A204.1 (cell line): ENCODE data around the gene DBNL.

Source experiments
- FAIRE-seq: peaks from 2 replicates; lab custom pipeline; 2012; peaks lifted over from hg19 to GRCh38; lab: Jason Lieb, UNC

DBNL gene

DNA sequence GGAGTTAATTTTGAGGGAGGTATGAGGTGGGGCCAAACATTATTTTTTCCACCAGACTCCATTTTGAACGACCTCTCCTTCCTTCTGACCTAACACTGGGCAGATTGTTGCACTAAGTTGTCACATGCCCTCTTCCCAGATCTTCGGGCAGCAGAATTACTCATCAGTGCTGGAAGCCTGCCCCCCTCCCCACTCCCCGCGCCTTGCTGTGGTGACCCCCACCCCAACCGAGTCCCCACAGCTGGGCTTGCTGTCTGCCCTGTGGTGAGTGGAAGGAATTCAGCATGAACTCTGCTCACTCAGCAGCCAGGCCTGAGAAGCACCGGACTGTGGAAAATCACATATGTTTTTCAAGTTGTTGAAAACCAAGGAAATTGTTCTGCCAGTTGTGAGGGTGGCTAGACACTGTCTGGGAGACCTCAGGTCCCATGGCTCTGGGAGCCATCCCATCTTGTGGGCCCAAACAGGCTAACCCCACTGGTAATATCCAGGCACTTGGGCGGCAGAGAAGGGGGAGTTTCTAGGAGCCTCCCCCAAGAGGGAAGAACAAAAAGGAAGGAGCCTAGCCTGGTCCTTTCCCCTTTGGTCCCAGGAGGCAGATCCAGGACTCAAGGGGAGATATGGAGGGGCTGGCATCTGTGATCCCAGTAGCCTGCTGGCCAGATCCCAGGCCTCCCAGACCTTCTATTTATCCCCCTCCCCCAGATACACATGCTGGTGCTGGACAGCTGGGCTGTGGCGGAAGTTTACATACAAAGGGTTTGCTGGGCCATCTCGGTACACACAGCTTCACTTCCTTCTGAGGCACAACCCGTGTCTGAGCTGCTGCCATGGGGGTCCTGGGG is 56.2 kb downstream of the DBNL start:
- no peak for FAIRE-seq

DNA sequence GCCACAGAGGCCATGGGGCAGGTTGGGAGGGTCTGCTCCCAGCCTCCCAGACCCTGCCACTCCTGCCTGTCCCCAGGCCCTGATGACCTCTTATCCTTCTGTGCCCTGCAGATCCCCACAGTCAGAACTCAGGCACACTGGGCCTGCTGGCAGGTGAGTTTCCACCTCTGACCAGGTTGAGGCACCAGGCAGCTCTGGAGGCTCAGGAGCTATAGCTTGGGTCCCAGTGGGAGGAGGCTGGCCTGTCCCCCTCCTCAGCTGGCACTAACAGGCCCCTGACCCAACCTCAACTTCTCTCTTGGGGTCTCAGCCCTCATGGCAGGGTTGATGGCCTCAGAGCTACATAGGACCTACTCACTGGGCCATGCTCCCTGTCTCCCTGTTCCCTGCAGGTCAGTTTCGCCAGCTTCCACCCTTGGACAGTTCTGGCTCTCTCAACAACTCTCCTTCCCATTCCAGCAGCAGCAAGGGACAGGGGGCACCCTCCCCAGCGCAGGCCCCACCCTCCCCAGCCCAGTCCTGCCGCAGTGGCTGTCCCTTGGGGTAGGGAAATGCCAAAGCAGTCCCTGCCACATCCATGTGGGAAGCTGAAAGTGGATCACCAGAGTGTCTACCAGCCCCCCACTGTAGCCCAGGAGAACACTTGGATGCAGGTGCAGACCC is 56.9 kb downstream of the DBNL start:
- no peak for FAIRE-seq

DNA sequence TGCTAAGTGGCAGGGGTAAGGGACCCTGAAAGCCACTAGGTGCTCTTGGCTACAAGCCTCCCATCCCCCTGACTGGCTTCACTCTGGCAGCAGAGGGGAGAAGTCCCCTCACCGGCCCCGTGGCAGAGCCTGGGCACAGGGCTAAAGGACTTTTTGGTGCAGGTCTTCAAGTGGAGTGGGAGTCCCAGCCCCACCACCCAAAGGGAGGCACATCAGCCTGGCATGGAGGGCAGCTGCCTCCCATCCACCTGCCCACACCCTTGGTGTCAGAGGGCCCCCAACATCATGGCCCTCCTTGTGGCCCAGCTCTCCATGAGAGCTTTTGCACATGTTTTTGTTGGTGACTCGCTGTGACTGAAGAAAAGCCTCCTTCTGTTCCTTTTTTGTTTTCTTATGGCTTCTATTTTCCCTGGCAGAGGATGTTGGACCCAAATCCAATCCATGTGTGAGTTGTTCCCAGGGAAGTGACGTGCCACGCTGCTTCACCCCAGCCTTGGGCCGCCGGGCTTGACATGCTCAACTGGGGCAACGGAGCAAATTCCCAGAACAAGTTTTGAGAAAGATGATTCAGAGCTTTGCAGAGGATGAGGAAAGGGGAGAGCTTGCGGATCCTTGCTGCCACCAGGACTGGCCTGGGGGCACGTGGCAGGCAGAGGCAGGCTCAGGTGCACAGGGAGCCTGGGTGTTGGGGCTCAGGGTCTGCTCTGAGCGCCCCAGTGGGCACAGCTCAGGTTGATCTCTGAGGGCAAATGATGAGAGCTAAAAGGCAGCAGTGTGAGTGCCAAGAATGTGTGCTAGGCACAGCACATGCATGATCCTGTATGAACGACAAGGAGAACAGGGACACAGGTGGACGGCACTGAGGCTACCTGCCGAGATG is 57.7 kb downstream of the DBNL start:
- FAIRE-seq = no peak

DNA sequence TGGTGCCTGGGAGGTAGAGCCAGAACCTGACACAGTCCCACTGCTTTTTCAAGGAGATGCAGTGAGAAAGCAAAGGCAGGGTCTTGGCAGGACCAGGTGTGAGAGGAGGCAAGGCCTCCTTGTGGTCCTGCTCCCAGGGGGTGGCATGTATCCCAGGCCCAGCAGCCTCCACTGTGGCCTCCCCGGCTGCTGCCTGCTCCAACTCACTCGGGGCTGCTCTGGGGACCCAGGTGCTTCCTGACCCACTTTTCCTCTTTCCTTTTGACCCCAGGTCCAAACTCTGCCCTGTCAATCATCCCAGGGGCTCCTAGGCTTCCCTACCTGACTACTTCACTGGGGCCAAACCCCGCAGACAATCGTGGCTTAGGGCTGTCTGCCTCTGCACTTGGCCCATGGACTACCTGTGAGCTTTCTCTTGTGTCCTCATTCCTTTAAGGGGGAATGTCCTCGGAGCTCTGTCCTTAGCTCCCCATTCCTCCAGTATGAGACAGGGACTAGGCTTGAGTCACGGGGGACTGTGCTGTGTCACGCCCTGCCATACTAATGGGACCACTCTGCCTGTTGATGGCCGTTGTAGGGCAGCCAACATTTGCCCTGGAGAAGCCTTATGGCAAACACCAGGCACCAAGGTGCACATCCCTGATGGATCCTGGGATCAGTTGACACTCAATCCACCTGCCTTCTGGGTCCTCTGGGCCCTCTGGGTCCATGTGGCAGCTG is 58.5 kb downstream of the DBNL start:
- FAIRE-seq = no peak

DNA sequence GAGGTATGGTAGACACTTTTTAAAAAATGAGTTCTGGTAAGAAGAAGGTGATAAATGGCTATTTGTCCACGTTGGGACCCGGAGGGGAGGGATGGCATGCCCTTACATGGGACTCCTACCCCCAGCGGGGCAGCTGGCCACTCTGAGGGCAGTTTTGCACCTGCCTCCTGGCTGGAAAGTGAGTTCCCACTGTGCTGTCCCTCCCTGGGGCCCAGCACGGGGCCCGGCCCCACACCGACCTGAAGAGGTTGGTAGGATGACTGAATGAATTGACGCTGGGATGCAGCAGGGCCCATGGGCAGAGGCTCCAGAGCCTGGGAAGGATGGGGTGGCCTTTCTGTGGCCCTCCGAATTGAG is 59.0 kb downstream of the DBNL start:
- no peak for FAIRE-seq

- FAIRE-seq = no peak
Measured at GRCh38 chr7:44103923-44104859, 59.7 kb downstream of the DBNL start, which contains the start of gene AEBP1. Gene AEBP1, plus strand, starts transcription at chr7:44104345. Its CDS starts 321 bp downstream, at chr7:44104666.

GRCh38 chr7:44104860-44105771 is 60.6 kb downstream of the DBNL start:
- FAIRE-seq = no peak

- FAIRE-seq = no peak
Measured at GRCh38 chr7:44105832-44106231, 61.3 kb downstream of the DBNL start.

DNA sequence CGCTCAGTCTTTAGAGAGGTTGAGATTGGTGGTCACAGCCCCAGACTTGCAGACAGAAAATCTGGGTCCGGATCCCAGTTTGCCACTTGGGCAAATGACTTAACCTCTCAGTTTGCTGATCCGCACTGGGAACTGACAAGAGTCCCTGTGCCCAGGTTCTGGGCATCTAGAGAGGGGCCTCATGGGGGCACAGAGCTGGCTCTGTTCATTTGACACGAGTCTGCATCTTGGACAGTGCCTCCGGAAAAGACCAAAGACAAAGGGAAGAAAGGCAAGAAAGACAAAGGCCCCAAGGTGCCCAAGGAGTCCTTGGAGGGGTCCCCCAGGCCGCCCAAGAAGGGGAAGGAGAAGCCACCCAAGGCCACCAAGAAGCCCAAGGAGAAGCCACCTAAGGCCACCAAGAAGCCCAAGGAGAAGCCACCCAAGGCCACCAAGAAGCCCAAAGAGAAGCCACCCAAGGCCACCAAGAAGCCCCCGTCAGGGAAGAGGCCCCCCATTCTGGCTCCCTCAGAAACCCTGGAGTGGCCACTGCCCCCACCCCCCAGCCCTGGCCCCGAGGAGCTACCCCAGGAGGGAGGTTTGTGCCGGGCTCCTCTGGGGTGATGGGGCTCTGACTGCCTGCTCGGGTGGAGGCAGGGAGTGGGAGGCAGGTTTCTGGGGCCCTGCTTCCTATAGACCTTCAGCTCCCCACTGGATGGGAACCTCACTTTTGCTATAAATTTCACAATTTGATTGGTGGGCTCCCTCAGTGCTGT is 62.0 kb downstream of the DBNL start:
- FAIRE-seq = no peak

GRCh38 chr7:44107116-44107960 is 62.8 kb downstream of the DBNL start:
- FAIRE-seq = no peak

- no peak for FAIRE-seq
Measured at GRCh38 chr7:44107961-44108767, 63.7 kb downstream of the DBNL start.

DNA sequence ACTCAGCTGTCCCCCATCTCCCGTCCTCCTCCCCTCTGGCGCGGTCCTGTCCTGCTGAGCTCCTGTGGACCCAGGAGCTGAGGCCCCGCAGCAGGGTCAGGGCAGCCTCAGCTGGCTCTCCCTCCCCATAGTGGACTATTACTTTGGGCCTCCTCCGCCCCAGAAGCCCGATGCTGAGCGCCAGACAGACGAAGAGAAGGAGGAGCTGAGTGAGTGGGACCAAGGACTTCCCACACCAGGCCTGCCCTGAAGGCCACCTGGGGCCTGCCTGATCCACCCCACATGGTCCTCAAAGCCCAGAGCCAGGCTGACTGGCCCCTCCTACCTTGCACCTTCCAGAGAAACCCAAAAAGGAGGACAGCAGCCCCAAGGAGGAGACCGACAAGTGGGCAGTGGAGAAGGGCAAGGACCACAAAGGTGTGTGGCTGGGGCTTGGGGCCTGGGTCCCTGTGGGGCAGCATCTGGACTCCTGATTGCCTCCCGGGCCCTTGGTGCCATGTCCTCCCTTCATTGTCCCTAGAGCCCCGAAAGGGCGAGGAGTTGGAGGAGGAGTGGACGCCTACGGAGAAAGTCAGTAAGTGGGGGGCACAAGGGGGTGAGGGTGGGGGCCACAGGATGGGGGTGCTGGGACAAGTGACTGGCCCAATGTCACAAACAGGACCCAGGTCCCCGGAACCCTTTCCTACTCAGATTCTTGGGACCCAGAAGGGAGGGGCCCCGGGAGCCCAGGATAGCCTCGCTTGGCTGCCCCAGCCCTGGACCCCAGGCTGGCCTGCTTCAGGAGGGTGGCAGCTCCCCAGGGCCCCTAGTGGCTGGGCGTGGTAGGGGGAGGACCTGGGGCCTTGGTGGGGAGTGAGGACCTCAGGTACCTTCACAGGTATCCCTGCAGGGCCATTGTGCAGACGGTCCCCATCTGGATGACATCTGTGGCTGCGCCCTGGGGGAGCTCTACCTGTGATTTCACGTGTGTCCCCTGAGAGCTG is 64.6 kb downstream of the DBNL start:
- FAIRE-seq = no peak

DNA sequence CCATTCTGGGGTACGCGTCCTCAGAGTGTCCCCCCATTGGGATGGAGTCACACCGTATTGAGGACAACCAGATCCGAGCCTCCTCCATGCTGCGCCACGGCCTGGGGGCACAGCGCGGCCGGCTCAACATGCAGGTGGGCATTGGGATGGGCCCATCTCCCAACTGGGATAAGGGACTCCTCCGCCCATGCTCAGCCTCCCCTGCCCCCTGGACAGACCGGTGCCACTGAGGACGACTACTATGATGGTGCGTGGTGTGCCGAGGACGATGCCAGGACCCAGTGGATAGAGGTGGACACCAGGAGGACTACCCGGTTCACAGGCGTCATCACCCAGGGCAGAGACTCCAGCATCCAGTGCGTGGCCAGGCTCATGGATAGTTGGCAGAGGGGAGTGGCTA is 65.5 kb downstream of the DBNL start:
- FAIRE-seq = no peak

DNA sequence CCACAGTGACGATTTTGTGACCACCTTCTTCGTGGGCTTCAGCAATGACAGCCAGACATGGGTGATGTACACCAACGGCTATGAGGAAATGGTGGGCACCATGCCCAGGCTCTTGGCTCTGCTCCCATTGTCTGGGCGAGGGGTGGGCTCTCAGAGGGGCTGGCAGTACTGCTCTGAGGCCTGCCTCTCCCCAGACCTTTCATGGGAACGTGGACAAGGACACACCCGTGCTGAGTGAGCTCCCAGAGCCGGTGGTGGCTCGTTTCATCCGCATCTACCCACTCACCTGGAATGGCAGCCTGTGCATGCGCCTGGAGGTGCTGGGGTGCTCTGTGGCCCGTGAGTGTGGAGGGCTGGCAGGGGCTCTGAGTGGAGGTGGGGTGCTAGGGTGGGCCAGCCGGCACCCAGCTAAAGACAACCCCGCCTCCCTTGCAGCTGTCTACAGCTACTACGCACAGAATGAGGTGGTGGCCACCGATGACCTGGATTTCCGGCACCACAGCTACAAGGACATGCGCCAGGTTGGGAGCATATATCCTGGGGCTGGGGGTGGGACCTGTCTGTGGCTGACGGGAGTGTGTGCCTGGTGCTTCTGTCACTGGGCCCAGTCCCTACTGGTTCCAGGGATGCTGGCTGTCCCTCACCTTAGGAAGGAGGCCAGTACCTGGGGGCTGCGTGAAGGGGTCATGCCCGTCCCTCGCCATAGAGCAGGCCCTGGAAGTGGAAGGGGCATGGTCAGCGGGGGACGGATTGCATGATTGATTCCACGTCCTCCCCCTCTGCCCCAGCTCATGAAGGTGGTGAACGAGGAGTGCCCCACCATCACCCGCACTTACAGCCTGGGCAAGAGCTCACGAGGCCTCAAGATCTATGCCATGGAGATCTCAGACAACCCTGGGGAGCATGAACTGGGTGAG is 66.5 kb downstream of the DBNL start:
- no peak for FAIRE-seq
